MV-4-11 (cell line): ENCODE results near the gene ALPK1.

Experiments
- DNase-seq: peaks from one replicate; lab custom pipeline; 2025; lab: John Stamatoyannopoulos, UW

ALPK1 gene

GRCh38 chr4:112328734-112329130 lies 31.6 kb downstream of the ALPK1 start:
- DNase-seq, result no peak

- DNase-seq, result peak; percentile 74
Observed at GRCh38 chr4:112329672-112330375, 32.7 kb downstream of the ALPK1 start.

- no peak for DNase-seq
Observed at GRCh38 chr4:112330921-112331320, 33.8 kb downstream of the ALPK1 start.

DNA sequence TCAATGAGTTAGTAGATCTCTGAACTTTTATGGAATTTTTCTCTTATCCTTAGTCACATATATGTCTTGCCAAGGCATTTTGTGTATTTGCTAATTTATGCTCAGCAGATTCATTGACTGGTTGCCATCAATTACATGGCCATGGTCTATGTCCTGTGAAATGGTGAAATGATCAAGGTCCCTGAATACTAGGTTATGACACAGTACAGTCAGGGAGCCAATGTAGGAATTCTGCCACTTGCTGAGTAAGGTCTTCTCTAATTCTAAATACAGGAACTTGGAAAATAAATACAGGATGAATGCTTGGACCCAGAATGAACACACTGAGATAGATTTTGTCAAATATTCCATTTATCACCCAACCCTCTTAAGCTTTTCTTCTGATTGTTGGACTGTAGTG lies 35.2 kb downstream of the ALPK1 start:
- no peak for DNase-seq

DNA sequence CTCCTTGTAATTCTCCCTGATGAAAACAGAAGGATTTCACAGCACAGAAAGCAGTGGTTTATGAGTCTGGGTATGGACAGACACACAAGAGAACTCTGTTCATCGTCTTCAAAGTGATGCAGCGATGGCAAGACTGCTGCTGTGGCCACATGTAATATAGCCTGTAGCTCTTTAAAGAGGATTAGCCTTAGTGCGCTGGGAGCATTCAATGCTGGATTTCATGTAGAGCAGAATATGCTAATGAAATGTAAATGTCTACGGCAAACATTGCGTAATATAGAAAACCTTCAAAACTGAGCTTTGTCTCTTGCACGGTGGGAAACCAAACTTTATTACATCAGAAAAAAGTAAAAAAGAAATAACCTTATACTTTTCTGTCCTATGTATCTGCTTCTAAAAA lies 42.9 kb downstream of the ALPK1 start:
- DNase-seq, result peak; percentile 47

DNA sequence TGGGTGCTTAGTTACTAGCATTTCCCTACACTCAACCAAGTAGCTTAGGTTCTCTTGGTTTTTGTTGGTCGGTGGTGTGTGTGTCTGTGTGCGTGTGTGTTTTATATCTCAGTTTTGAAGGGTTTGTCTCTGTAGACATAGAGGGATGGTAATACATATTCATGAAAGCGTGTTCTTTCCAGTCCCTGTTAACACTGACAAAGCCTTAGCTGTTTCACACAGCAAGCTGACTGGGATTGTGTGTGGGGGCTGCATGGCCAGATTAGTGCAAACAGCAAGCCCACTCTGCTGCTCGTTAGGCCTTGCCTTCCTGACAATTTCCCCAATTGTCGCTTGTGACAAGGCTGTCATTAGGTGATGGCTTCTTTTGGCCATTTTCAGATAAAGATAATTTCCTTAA lies 43.9 kb downstream of the ALPK1 start:
- no peak for DNase-seq

GRCh38 chr4:112343330-112344080 lies 46.3 kb downstream of the ALPK1 start:
- DNase-seq, result no peak

DNA sequence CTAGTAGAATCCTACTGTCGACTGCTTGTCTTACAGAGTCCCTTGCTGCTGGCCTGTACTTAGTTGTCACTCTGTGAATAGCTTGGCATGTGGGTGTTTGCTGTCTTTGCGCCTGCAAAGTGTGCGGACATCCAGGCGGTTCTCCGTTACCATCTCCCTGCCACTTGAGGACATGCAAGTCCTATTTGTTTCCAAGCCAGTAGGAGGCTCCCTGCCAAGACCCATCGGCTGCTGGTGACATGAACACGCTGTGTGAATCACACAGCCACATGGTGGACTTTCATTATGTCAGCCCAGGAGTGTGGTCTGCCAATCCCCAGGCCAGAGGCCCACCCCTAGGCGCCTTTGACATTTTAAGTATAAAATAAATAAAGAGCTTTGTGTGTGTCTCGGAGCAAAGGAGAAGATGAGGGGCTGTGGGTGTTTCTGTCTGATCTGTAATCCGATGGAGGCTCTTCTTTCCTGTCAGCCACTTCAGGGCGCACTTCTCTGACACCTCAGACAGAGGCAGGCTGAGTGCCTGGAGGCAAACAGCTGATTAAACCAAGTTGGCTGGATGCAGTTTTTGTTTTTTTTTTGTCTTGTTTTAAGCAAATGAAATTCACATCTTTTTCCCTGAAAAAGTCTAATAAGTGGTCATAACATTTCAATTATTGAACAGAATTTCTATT lies 51.5 kb downstream of the ALPK1 start:
- peak; percentile 35 for DNase-seq

- DNase-seq, result no peak
Observed at GRCh38 chr4:112352736-112353135, 55.6 kb downstream of the ALPK1 start.

DNA sequence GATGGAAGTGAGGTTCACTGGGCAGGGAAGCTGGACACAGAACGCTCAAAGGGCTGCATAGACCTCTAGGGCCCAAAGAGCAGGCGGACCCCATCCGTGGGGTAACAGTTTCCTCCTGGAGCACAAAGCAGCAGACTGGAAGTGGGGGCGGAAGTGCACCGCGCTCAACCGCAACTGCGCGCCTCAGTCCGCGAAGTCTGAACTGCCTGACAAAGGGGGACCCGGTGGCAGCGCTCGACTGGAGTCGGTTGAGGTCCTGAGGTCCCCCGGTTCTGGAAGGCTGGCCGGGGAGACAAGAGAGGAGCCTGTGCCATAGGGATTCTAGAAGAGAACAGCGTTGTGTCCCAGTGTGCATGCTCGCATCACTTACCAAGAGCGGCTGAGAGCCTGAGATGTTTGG lies 58.5 kb downstream of the ALPK1 start:
- DNase-seq, result no peak

DNA sequence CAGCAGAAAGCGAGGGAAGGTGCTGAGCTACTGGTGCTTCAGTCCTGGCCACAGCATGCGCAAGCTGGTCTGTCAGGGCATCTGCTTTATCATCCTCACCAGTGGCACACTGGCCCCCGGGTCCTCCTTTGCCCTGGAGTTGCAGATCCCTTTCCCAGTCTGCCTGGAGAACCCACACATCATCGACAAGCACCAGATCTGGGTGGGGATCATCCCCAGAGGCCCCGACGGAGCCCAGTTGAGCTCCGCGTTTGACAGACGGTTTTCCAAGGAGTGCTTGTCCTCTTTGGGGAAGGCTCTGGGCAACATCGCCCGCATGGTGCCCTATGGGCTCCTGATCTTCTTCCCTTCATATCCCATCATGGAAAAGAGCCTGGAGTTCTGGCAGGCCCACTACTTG lies 60.3 kb downstream of the ALPK1 start:
- DNase-seq, result no peak

DNA sequence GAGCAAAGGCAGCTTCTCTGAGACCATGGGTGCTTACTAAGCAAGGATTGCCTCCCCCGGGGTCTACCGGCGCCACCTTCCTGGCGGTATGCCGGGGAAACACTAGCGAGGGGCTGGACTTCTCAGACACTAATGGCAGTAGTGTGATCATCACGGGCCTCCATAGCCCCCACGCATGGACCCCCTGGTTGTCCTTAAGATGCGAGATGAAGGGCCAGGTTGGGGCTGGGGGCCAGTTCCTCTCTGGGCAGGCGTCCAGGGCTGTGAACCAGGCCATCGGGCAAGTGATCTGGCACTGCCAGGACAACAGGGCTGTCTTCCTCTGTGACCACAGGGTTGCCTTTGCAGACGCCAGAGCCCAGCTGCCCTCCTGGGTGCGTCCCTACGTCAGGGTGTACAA lies 60.7 kb downstream of the ALPK1 start:
- no peak for DNase-seq

- no peak for DNase-seq
Observed at GRCh38 chr4:112358415-112358814, 61.2 kb downstream of the ALPK1 start.

GRCh38 chr4:112358952-112359749 lies 62.0 kb downstream of the ALPK1 start:
- no peak for DNase-seq

GRCh38 chr4:112361181-112361791 lies 64.1 kb downstream of the ALPK1 start:
- no peak for DNase-seq

GRCh38 chr4:112370466-112370865 lies 73.3 kb downstream of the ALPK1 start:
- DNase-seq, result no peak

DNA sequence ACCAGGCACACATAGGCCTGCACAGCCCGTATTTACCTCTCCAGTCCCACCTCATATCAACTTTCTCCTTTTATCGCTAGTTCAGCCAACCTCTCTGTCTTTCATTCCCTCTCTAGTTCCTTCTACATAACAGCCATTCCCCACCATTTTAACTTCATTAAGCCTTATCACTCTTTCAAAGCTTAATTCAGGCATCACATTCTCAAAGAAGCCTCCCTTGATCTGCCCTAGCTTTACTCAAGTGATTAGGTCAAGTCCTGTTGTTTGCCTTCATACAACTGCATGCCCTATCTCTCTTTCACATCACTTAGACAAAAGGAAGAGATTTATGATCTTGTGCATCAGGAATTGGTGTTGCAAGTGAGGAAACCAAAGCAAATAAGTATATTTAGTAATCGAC lies 74.2 kb downstream of the ALPK1 start:
- no peak for DNase-seq

DNA sequence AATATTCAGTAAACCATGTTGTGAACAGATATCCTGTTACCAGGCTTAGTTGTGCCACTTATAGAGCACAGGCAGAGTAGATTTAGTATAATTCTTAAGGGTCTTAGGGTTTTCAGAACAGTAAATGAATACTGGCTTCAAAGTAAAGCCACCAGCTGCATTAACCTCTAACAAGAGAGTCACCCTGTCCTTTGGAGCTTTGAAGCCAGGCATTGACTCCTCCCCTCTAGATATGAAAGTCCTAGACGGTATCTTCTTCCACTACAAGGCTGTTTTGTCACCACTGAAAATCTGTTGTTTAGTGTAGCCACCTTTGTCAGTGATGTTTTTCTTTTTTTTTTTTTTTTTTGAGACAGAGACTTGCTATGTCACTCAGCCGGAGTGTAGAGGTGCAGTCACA lies 77.7 kb downstream of the ALPK1 start:
- DNase-seq, result no peak

DNA sequence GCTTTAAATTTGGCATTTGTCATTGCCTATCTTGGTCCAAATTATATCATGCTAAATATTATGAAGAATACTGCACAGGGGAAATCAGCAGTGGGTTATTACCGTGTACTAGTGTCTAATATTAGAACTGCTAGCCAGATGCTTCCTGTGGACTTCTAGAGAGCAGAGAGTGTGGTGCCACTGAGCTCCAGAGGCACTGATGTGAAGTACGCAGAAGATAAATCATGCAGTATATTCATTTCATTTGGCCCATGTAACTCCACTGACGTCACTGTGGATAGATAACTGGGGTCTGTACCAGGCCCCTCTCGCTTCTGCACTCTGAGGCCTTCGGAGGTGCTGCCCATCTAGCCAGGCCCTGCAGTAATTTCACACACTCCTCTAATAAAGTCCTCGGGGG lies 80.0 kb downstream of the ALPK1 start:
- DNase-seq, result no peak

GRCh38 chr4:112377594-112378242 lies 80.5 kb downstream of the ALPK1 start:
- DNase-seq, result no peak

DNA sequence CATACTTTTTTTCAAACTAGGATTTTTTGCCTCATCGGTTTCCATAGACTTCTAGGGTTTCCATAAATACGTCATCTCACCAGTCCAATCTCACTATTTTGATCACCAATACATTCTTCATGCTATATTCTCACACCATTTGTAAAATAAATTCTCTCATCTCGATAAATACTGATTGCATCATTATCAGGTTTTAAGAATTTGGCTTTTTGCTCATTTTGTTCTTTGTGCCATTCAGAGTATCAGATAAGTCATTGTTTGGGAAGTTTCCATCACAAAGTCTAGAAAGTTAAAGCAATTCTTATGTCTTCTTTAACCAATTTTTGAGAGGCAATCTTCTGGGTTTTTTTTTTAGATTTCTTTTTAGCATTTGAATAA lies 81.1 kb downstream of the ALPK1 start:
- no peak for DNase-seq
